Fibroblast of the aortic adventitia (primary cell): ENCODE data around the gene AQP5. TPM values are rescaled to one million over a fixed set of nuclear protein-coding genes. Genes with fewer than 3 reads are reported as not detected.

Experiments
- DNase-seq: peaks from one replicate; pipeline ENCODE4 v3.0.0-alpha.2; 2010; ENCODE audit warnings: low read depth
- H3K4me3 ChIP-seq: 2 replicates; pipeline ENCODE4 v1.5.1; 2011; ENCODE audit warnings: low read depth, mild to moderate bottlenecking, control low read depth, low read length, moderate library complexity
- total RNA-seq: library from RNA; depleted of rRNA; stranded (reverse); fragments of >200 nt; gene quantifications from 2 replicates; pipeline ENCODE4 v1.2.3, GENCODE V29; 2012; ENCODE audit warnings: low replicate concordance
- TF ChIP-seq, protein P1 (sequence below): IDR thresholded peaks from 2 replicates; pipeline ENCODE4 v1.5.1; 2011; ENCODE audit warnings: mild to moderate bottlenecking, low read length, control low read depth, inconsistent platforms; ENCODE audit not compliant: insufficient read depth

Gene AQP5
- total RNA-seq, 1 donor, result 0.72 TPM

DNA sequence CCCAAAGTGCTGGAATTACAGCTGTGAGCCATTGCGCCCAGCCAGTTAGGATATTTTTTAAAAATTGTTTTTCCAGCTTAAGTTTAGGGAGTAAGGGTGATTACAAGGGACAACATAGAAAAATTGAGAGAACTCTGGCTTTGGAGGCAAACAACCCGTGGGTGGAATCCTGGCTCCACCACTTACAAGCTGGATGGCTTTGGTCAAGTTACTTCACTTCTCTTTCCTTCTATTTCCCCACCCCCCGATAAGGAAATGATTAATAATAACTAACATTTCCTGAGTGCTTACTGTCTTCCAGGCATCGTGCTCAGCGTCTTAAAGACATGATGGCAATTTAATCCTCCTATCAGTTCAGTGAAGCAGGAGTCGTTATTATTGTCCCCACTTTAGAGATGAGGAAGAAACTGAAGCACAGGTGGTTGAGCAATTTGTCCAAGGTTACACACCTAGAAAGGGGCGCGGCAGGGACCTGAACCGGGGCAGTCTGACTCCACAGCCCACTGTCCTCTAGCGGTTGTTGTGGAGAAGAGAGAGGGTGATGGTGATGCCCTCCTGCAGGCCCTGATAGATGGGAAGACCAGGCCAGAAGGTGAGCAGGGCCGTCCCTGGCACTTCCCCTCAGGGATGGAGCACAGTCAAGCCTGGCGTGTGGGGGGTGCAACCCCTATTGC is 41.3 kb upstream of the AQP5 start:
- H3K4me3 ChIP-seq, result no peak overlapping the region
- TF ChIP-seq, protein P1, sequence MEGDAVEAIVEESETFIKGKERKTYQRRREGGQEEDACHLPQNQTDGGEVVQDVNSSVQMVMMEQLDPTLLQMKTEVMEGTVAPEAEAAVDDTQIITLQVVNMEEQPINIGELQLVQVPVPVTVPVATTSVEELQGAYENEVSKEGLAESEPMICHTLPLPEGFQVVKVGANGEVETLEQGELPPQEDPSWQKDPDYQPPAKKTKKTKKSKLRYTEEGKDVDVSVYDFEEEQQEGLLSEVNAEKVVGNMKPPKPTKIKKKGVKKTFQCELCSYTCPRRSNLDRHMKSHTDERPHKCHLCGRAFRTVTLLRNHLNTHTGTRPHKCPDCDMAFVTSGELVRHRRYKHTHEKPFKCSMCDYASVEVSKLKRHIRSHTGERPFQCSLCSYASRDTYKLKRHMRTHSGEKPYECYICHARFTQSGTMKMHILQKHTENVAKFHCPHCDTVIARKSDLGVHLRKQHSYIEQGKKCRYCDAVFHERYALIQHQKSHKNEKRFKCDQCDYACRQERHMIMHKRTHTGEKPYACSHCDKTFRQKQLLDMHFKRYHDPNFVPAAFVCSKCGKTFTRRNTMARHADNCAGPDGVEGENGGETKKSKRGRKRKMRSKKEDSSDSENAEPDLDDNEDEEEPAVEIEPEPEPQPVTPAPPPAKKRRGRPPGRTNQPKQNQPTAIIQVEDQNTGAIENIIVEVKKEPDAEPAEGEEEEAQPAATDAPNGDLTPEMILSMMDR, result no peak
- DNase-seq, result peak; percentile 86

DNA sequence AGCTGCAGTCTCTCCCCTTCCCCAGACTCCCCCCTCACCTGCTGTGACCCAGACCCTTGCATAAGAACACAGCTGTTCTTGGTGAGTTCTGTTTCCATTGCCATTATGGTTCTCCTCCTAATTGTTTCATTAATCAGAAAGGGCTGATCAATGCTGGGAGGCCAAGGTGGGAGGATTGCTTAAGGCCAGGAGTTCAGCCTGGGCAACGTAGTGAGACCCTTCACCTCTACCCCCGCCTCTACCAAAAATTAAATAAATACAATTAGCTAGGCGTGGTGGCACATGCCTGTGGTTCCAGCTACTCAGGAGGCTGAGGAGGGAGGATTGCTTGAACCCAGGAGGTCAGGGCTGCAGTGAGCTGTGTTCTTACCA is 40.8 kb upstream of the AQP5 start:
- DNase-seq, result no peak
- TF ChIP-seq, protein P1, result no peak
- H3K4me3 ChIP-seq, result no peak overlapping the region

DNA sequence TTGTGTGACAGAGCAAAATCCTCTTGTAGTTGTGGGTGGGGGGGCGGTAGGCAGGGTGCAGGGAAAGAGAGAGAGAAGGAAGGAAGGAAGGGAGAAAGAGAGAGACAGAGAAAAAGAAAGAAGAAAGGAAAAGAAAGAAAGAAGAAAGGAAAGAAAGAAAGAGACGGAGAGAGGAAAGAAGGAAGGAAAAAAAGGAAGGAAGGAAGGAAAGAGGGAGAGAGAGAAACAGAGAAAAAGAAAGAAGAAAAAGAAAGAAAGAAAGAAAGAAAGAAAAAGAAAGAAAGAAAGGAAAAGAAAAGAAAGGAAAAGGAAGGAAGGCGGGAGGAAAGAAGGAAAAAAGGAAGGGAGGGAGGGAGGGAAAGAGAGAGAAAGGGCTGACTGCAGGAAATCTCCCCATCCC is 40.4 kb upstream of the AQP5 start:
- H3K4me3 ChIP-seq, result no peak overlapping the region
- TF ChIP-seq, protein P1, result no peak
- no peak for DNase-seq

DNA sequence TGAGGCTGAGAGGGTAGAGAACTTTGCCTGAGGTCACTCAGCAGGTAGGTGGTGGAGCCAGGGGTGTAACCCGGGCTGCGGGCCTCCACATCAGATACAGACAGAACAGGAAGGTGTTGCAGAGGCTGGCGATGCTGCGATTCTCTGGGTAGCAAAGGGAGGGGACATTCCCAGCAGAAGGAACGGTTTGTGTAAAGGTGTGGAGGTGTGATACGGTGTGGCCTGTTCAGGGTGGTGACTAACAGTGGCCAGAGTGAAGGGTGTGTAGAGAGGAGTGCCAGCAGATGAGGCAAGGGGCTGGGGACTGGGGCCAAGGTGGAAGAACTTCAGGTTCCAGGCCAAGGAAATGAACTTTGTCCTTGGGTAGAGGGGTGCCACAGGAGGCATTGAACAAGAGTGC is 39.7 kb upstream of the AQP5 start:
- no peak overlapping the region for H3K4me3 ChIP-seq
- DNase-seq, result no peak
- TF ChIP-seq, protein P1, result no peak

DNA sequence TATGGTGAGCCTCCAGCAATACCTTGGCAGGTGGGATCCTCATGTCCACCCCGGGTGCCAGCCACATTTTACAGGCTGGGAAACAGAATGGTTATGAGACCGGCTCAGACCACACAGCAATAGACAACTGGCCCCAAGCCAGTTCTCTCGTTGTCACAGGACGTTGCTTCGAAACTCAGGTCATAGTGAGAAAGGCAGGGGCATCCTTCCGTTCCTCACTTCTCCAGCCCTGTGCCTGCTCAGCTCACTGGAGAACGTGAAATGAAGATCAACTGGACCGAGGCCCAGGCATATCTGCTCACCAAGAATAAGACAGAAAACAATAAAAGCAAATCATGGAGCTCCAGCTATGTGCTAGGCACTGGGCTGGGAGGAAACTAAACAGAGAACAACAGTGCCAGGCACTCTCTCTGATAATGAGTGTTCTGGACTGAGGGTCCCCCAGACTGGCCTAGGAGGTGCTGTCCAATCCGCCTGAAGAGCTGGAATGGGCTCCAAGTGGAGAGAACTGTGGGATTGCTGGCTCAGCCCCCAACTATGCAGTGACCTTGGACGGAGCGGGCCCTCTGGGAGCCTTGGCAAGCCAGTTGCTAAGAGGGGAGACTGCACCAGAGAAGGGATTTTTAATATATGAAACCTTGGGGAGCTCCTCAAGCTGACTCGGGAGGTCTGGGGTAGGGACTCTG is 39.2 kb upstream of the AQP5 start:
- DNase-seq, result peak; percentile 14
- TF ChIP-seq, protein P1, result no peak
- H3K4me3 ChIP-seq, result no peak overlapping the region

DNA sequence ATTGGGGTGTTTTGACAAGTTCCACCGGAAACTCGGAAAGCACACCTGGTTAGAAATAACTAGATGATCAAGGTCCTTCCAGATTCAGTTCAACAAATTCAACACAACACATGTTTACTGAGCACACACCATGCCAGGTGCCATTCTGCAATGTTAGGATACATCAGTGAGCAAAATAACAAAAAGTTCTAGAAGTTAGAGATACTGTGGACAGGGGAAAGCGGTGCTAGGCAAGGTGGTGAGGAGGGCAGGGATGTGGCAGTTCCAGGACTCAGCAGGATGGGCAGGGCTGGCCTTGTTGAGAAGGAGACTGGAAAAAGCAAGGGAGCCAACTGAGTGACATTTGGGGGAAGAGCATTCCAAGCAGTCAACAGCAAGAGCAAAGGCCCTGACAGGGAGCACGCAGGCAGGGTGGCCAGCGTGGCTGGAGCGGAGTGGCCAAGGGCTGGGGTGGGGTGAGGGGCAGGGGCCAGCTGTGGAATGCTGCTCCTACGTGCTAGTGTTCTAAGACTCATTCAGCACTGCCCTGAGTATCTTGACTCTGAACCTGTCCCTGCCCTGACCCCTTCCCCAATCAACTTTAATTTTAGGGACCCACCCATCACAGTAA is 38.5 kb upstream of the AQP5 start:
- no peak overlapping the region for H3K4me3 ChIP-seq
- TF ChIP-seq, protein P1, result no peak
- peak; percentile 12 for DNase-seq
